Tibial nerve (tissue), 4 donors: ENCODE measurements around the gene GCKR.

ENCODE experiments used
- EP300 ChIP-seq, 2 donors: sonication (generic); formaldehyde crosslinking; IDR thresholded peaks; one replicate each; pipeline ENCODE4 v1.6.1; 2017; ENCODE audit warnings: antibody characterized with exemption in 2 of 2, mild to moderate bottlenecking in 1 of 2
- POLR2A ChIP-seq, 2 donors: fragments of 450-650 bp; IDR thresholded peaks; one replicate each; pipeline ENCODE4 v1.6.1; 2017; ENCODE audit warnings: antibody characterized with exemption in 2 of 2, mild to moderate bottlenecking in 2 of 2, moderate library complexity in 2 of 2
- TF ChIP-seq, protein P1 (sequence below), 5 experiments: fragments of 200-600 bp in 3 of 5; fragments of 450-650 bp in 2 of 5; sonication (generic) in 3 of 5; IDR thresholded peaks; one replicate each; pipeline ENCODE4 v1.5.1; 2016 to 2019; ENCODE audit warnings: antibody characterized with exemption in 5 of 5, mild to moderate bottlenecking in 3 of 5, moderate library complexity in 2 of 5

DNA sequence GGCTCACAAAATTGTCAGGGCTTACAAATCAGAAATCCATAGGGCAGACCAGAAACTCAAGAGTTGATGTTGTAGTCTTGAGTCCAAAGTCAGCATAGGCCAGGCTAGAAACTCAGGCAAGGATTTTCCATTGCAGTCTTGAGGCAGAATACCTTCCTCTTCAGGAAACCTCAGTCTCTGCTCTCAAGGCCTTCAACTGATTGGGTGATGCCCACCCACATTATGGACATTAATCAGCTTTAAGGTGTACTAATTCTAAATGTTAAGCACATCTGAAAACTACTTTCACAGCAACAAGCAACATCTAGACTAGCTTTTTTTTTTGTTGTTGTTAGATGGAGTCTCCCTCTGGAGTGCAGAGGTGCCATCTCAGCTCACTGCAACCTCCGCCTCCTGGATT is 54.9 kb downstream of the GCKR start:
- TF ChIP-seq EP300 (IDR thresholded peaks at IDR 0.05) (no peak), POLR2A (IDR thresholded peaks at IDR 0.05) (no peak)
- TF ChIP-seq, protein P1, sequence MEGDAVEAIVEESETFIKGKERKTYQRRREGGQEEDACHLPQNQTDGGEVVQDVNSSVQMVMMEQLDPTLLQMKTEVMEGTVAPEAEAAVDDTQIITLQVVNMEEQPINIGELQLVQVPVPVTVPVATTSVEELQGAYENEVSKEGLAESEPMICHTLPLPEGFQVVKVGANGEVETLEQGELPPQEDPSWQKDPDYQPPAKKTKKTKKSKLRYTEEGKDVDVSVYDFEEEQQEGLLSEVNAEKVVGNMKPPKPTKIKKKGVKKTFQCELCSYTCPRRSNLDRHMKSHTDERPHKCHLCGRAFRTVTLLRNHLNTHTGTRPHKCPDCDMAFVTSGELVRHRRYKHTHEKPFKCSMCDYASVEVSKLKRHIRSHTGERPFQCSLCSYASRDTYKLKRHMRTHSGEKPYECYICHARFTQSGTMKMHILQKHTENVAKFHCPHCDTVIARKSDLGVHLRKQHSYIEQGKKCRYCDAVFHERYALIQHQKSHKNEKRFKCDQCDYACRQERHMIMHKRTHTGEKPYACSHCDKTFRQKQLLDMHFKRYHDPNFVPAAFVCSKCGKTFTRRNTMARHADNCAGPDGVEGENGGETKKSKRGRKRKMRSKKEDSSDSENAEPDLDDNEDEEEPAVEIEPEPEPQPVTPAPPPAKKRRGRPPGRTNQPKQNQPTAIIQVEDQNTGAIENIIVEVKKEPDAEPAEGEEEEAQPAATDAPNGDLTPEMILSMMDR (IDR thresholded peaks at IDR 0.05) = no peak
